Measurements from ENCODE around the gene CSNK1A1.

Gene CSNK1A1

DNA sequence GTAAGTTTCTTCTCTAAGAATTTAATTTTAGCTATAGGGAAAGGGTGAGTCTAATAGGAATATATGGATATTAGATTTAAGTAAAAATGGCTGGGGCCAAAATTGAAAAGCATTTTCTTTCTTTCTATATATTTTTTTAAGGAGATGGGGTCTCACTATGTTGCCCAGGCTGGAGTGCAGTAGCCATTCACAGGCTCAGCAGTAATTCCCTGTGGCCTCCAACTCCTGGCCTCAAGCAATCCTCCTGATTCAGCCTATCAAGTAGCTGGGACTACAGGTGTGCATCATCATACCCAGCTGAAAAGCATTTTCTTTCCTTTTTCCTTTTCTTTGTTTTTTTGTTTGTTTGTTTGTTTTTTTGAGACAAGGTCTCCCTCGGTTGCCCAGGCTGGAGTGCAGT lies 41.1 kb downstream of the CSNK1A1 start:
- H3K4me3 ChIP-seq (ENCODE audit: low read length), result no peak overlapping the region
- no peaks in the 10 kb centered on the region for H3K27me3 ChIP-seq (ENCODE audit: insufficient read depth, low read length)
- no peak overlapping the region for H2AFZ ChIP-seq (ENCODE audit: low read depth, low read length)
- H3K4me1 ChIP-seq (ENCODE audit: insufficient read depth, low read length), result peaks cover 4% of the 10 kb centered on the region
- no peaks in the 10 kb centered on the region for H3K9me3 ChIP-seq (ENCODE audit: low read length)
- peaks cover 86% of the 10 kb centered on the region for H3K36me3 ChIP-seq (ENCODE audit: insufficient read depth, low read length)

DNA sequence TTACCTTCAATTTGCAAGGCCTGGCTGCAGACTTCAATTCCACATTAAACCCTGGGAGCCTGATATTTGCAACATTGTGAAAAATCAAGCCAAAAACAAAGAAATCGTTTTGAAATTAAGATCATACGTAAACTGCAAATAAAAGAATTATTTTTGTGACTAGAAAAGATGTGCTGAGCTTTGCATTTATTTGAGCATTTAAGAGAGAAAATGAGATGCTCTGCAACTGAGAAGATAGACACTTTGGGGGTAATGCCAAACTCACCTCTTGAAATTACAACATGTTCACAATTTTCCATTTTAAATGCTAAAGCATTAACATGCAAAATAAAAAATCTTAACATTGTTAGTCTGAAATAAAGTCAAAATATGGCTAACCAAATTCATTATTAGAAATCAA lies 46.6 kb downstream of the CSNK1A1 start:
- Histone ChIP-seq H2AFZ (ENCODE audit: low read depth, low read length) (no peak overlapping the region), H3K36me3 (ENCODE audit: insufficient read depth, low read length) (peaks cover 84% of the 10 kb centered on the region)

DNA sequence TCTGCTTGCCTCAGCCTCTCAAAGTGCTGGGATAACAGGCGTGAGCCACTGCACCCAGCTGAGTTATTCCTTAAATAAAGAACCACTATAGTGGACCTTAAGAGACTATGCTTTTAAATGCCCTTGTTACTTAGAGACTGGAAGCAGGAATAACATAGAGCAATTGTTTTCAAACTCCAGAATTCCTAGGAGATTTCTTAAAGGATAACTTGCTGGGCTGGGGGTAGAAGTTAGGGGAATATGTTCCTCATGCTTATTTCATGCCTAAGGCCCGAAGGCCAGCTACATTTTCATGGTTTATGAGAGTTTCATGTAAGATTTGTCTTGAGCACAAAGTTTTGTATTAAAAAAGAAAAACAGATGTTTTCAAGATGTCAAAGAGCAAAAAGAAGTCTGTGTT lies 48.2 kb downstream of the CSNK1A1 start:
- peaks cover 84% of the 10 kb centered on the region for H3K36me3 ChIP-seq (ENCODE audit: insufficient read depth, low read length)
- H3K9me3 ChIP-seq (ENCODE audit: low read length), result no peaks in the 10 kb centered on the region
- no peak overlapping the region for H2AFZ ChIP-seq (ENCODE audit: low read depth, low read length)
- no peaks in the 10 kb centered on the region for H3K27me3 ChIP-seq (ENCODE audit: insufficient read depth, low read length)
- H3K4me1 ChIP-seq (ENCODE audit: insufficient read depth, low read length), result no peaks in the 10 kb centered on the region
- no peak overlapping the region for H3K4me3 ChIP-seq (ENCODE audit: low read length)

More for the DNA sequence above, 46.6 kb downstream of the CSNK1A1 start:
- H3K27me3 ChIP-seq (ENCODE audit: insufficient read depth, low read length), result no peaks in the 10 kb centered on the region
- no peak overlapping the region for H3K4me3 ChIP-seq (ENCODE audit: low read length)
- H3K4me1 ChIP-seq (ENCODE audit: insufficient read depth, low read length), result no peaks in the 10 kb centered on the region
- no peaks in the 10 kb centered on the region for H3K9me3 ChIP-seq (ENCODE audit: low read length)

DNA sequence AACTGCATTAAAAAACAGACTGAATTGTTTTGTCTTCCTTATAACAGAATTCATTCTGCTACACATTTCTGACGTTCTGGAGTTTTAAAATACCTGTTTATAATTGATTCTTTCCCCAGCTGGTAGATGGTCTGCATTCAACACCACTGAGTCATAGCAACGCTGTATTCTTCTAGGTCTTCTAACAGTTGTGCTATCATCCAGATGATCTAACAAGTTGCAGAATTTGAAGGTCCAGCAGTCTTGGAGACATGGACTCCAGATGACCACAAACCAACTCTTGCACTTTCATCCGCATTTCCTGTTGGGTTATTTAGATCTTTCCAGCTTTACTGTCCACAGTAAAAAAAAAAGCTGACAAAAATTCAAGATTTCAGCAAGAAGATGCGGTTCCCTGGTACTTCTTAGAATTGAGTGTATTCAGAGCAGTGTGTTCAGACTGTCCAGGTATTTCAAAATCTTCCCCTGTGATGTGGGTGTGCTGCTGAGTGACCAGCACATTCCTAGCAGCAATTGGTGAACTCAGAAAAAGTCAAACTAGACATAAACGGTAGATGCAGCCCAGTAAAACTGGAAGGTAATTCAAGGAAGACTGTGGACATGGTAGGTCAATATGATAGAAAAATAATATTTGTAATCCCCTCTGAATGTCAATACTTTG lies 50.2 kb downstream of the CSNK1A1 start:
- Histone ChIP-seq H2AFZ (ENCODE audit: low read depth, low read length) (no peak overlapping the region), H3K36me3 (ENCODE audit: insufficient read depth, low read length) (peaks cover 80% of the 10 kb centered on the region), H3K4me3 (ENCODE audit: low read length) (no peak overlapping the region), H3K9me3 (ENCODE audit: low read length) (no peaks in the 10 kb centered on the region), H3K27me3 (ENCODE audit: insufficient read depth, low read length) (no peaks in the 10 kb centered on the region), H3K4me1 (ENCODE audit: insufficient read depth, low read length) (no peaks in the 10 kb centered on the region)

DNA sequence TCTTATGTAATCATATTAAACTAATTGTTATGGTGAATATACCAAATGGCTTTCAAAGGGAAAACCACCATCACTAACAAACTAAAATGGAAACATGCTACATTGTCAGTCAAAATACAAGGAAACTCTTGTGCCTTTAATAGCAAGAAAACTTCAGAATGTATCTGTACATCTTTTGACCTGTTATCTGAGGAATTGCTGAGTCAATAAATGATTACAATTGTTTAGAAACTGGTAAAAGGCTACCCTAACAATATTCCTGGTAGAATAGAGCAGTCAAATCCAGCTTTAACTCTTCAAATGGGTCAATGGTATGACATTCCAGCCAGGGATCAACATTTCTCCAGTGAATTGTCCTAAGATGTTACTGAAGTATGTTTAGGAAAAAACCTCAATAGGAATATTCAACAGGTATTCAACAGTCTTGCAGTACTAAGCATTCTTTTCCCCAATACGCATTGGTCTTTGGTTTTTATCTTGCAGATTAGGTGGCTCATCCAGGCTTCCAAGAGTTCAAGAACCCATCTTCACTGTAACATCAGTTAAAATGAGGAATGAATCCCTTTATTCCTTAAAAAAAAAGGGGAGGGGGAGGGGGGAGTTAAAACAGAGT lies 52.4 kb downstream of the CSNK1A1 start:
- Histone ChIP-seq H3K36me3 (ENCODE audit: insufficient read depth, low read length) (peaks cover 82% of the 10 kb centered on the region), H3K9me3 (ENCODE audit: low read length) (no peaks in the 10 kb centered on the region), H3K4me1 (ENCODE audit: insufficient read depth, low read length) (no peaks in the 10 kb centered on the region), H3K27me3 (ENCODE audit: insufficient read depth, low read length) (no peaks in the 10 kb centered on the region), H3K4me3 (ENCODE audit: low read length) (no peak overlapping the region), H2AFZ (ENCODE audit: low read depth, low read length) (no peak overlapping the region)

DNA sequence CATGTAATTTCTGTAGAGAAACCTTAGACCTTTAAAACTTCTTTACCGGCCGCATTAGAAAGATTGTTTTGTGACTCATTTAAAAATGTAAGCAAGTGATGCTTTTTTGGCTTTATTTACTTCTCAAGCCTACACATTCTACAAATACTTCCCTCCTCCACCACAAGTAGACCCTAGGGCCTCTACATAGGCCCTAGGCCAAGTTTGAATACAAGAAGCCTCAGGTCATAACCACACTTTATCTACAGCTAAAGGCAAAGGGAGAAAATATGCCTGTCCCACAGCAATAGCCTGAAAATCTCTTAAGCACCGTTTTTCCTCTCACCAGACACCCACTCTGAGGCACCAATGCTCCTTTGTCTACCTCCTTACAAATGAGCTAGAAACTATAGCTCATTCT lies 53.9 kb downstream of the CSNK1A1 start:
- H3K9me3 ChIP-seq (ENCODE audit: low read length), result no peaks in the 10 kb centered on the region
- H3K4me3 ChIP-seq (ENCODE audit: low read length), result no peak overlapping the region
- H3K27me3 ChIP-seq (ENCODE audit: insufficient read depth, low read length), result no peaks in the 10 kb centered on the region
- no peak overlapping the region for H2AFZ ChIP-seq (ENCODE audit: low read depth, low read length)
- H3K4me1 ChIP-seq (ENCODE audit: insufficient read depth, low read length), result no peaks in the 10 kb centered on the region
- H3K36me3 ChIP-seq (ENCODE audit: insufficient read depth, low read length), result peaks cover 83% of the 10 kb centered on the region

DNA sequence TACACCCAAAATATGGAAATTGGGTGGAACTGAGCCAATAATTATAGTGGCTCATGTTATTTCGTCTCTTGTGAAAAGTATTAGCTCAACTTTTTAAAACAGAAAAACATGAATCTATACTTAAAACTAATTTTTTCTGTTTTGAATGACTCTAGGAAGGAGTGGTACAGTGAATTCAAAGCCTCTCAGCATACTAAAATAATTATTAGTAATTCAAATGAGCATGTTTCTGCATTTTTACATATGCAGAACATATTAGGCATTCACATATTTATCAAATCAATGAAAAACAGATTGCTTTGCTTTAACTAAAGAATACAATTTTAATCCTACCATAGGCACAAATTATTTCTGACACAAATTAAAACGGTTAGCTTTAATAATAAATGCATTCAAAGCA lies 54.3 kb downstream of the CSNK1A1 start:
- no peaks in the 10 kb centered on the region for H3K9me3 ChIP-seq (ENCODE audit: low read length)
- peaks cover 78% of the 10 kb centered on the region for H3K36me3 ChIP-seq (ENCODE audit: insufficient read depth, low read length)
- H3K27me3 ChIP-seq (ENCODE audit: insufficient read depth, low read length), result no peaks in the 10 kb centered on the region
- H3K4me3 ChIP-seq (ENCODE audit: low read length), result no peak overlapping the region
- H2AFZ ChIP-seq (ENCODE audit: low read depth, low read length), result no peak overlapping the region
- H3K4me1 ChIP-seq (ENCODE audit: insufficient read depth, low read length), result no peaks in the 10 kb centered on the region

DNA sequence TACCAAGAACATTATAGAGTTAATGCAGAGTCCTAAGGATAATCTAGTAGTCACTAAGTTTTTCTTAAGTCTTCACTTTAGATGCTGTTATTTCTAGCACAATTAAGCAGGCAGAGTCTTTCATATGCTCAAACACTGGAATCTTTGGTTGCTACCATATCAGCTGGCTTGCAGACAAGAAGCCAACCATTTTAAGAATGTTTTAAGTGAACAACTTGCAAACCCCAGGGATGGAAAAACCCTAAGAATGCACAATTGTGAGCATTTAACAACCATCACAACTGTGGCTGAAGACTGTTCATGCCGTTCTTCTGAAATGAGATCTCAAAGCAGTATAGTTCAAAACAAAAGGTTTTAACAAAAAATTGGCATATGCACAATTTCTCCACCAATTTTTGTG lies 55.1 kb downstream of the CSNK1A1 start:
- no peak overlapping the region for H2AFZ ChIP-seq (ENCODE audit: low read depth, low read length)
- H3K27me3 ChIP-seq (ENCODE audit: insufficient read depth, low read length), result no peaks in the 10 kb centered on the region
- no peaks in the 10 kb centered on the region for H3K9me3 ChIP-seq (ENCODE audit: low read length)
- H3K4me1 ChIP-seq (ENCODE audit: insufficient read depth, low read length), result no peaks in the 10 kb centered on the region
- H3K36me3 ChIP-seq (ENCODE audit: insufficient read depth, low read length), result peaks cover 71% of the 10 kb centered on the region
- no peak overlapping the region for H3K4me3 ChIP-seq (ENCODE audit: low read length)

DNA sequence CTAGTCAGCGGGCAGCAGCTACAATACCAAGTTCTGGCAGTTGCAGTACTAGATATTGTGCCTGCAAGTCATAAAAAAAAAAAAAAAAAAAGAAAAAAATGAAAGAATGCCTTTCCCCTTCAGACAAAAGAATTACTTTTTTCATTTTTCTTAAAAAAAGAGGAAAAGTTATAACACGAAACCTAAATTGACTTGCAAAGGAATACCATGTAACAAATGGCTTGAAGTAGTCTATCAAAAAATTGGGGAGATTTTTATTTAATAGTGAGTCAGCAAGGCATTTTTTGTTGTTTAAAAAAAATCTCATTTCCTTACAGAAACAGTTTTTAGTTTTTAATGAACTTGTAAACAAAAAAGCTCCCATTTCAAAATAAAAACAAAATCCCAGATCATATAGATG lies 55.6 kb downstream of the CSNK1A1 start:
- H3K36me3 ChIP-seq (ENCODE audit: insufficient read depth, low read length), result peaks cover 66% of the 10 kb centered on the region
- no peak overlapping the region for H3K4me3 ChIP-seq (ENCODE audit: low read length)
- H2AFZ ChIP-seq (ENCODE audit: low read depth, low read length), result no peak overlapping the region
- H3K4me1 ChIP-seq (ENCODE audit: insufficient read depth, low read length), result no peaks in the 10 kb centered on the region
- H3K27me3 ChIP-seq (ENCODE audit: insufficient read depth, low read length), result no peaks in the 10 kb centered on the region
- no peaks in the 10 kb centered on the region for H3K9me3 ChIP-seq (ENCODE audit: low read length)

DNA sequence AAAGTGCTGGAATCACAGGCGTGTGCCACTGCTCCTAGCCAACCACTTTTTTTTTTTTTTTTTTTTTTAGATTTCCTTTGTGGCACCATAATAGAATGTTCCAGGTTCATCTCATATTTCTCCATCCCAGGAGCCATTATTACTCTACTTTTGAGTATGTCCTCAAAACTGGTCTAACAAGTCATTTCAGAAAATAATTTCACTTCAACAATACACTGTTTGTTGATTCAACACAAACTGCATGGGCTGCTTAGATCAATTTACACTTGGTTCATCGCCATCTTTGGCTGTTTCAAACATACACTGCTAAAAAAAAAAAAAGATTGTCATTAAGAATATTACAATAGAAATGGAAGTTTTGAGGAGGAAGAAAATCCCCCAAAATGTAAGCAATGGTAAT lies 57.9 kb downstream of the CSNK1A1 start:
- Histone ChIP-seq H3K4me3 (ENCODE audit: low read length) (no peak overlapping the region), H3K4me1 (ENCODE audit: insufficient read depth, low read length) (no peaks in the 10 kb centered on the region), H3K9me3 (ENCODE audit: low read length) (no peaks in the 10 kb centered on the region), H2AFZ (ENCODE audit: low read depth, low read length) (no peak overlapping the region), H3K36me3 (ENCODE audit: insufficient read depth, low read length) (peaks cover 50% of the 10 kb centered on the region), H3K27me3 (ENCODE audit: insufficient read depth, low read length) (no peaks in the 10 kb centered on the region)

DNA sequence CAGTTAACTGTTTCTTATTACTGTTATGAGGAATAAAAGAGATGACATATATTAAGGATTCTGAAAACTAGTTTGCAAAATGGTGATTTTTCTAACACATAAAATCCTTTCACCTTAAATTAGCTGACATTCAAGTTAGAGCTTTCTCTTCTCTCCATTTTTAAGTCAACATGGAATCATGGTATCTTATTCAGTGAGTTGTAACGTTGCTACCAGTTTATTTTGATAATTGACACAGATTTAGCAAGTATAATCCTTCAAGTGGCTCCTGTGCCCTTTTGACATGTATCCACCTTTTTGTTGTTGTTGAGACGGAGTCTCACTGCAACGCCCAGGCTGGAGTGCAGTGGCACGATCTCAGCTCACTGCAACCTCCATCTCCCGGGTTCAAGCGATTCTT lies 58.5 kb downstream of the CSNK1A1 start:
- no peaks in the 10 kb centered on the region for H3K9me3 ChIP-seq (ENCODE audit: low read length)
- H3K4me3 ChIP-seq (ENCODE audit: low read length), result no peak overlapping the region
- H3K27me3 ChIP-seq (ENCODE audit: insufficient read depth, low read length), result no peaks in the 10 kb centered on the region
- H2AFZ ChIP-seq (ENCODE audit: low read depth, low read length), result no peak overlapping the region
- no peaks in the 10 kb centered on the region for H3K4me1 ChIP-seq (ENCODE audit: insufficient read depth, low read length)
- H3K36me3 ChIP-seq (ENCODE audit: insufficient read depth, low read length), result peaks cover 45% of the 10 kb centered on the region

DNA sequence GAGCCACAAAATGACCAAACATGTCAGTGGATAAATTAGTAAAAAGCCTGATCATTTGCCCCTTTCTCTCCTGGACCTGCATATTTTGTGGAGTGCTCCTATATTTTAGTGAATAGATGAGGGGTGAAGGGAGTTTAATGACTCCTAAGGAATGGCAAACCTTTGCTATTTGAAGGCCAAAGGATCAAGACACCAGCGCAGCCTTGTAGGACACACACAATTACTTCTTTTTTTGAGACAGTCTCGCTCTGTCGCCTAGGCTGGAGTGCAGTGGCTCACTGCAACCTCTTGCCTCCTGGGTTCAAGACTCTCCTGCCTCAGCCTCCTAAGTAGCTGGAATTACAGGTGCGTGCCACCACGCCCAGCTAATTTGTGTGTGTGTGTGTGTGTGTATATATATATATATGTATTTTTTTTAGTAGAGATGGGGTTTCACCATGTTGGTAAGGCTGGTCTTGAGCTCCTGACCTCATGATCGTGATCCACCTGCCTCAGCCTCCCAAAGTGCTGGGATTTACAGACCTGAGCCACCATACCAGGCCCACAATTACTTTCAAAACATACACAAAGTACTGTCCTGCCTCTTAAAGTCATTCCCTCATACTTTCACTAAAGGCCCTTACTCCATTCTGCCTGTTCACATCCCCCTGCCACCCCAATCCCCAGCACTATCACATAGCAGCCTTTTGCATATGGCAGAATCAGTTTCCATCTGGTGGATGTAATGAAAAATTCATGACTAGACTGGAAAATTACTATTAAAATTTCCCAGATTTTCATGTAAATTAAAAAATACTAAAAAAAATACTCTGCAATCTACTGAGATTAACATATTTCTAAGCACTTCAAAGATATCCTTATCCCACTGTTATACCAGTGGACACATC lies 60.4 kb downstream of the CSNK1A1 start:
- no peaks in the 10 kb centered on the region for H3K9me3 ChIP-seq (ENCODE audit: low read length)
- H2AFZ ChIP-seq (ENCODE audit: low read depth, low read length), result no peak overlapping the region
- no peaks in the 10 kb centered on the region for H3K27me3 ChIP-seq (ENCODE audit: insufficient read depth, low read length)
- peaks cover 2% of the 10 kb centered on the region for H3K4me1 ChIP-seq (ENCODE audit: insufficient read depth, low read length)
- peaks cover 30% of the 10 kb centered on the region for H3K36me3 ChIP-seq (ENCODE audit: insufficient read depth, low read length)
- no peak overlapping the region for H3K4me3 ChIP-seq (ENCODE audit: low read length)

DNA sequence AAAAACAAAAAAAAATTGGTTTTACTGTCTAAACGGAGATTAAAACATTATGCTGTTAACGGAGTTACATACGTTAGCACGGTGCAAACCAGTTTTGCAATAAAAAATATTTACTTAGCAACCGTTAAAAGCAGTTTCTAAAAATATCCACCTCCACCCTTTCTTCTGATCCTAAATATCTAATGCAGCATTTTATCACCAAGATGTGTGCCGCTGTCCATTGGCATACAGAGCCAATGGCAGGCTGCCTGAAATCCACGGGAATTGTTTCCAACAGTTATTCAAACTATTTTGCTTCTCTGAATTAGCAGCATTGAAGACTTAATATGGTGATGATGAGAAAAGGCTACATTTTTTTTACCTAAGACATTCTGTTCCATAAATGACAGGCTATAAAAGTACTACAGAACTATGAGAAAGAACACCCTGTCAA lies 61.6 kb downstream of the CSNK1A1 start:
- Histone ChIP-seq H2AFZ (ENCODE audit: low read depth, low read length) (no peak overlapping the region), H3K9me3 (ENCODE audit: low read length) (no peaks in the 10 kb centered on the region), H3K27me3 (ENCODE audit: insufficient read depth, low read length) (no peaks in the 10 kb centered on the region), H3K36me3 (ENCODE audit: insufficient read depth, low read length) (peaks cover 17% of the 10 kb centered on the region), H3K4me3 (ENCODE audit: low read length) (no peak overlapping the region), H3K4me1 (ENCODE audit: insufficient read depth, low read length) (peaks cover 2% of the 10 kb centered on the region)

Data from neuron (in vitro differentiated cells).